Thyroid gland (tissue), 4 donors: ENCODE measurements around the gene SNRPA1.

ENCODE experiments used
- POLR2A ChIP-seq, 2 donors: fragments of 450-650 bp; IDR thresholded peaks; one replicate each; pipeline ENCODE4 v1.6.1; 2017; ENCODE audit warnings: antibody characterized with exemption in 2 of 2, mild to moderate bottlenecking in 2 of 2, moderate library complexity in 1 of 2
- TF ChIP-seq, protein P1 (sequence below), 6 experiments: fragments of 200-600 bp in 3 of 6; fragments of 450-650 bp in 3 of 6; sonication (generic) in 3 of 6; IDR thresholded peaks; one replicate each; pipeline ENCODE4 v1.5.1; 2016 to 2019; ENCODE audit warnings: antibody characterized with exemption in 6 of 6, mild to moderate bottlenecking in 2 of 6, inconsistent platforms in 1 of 6, moderate library complexity in 1 of 6

DNA sequence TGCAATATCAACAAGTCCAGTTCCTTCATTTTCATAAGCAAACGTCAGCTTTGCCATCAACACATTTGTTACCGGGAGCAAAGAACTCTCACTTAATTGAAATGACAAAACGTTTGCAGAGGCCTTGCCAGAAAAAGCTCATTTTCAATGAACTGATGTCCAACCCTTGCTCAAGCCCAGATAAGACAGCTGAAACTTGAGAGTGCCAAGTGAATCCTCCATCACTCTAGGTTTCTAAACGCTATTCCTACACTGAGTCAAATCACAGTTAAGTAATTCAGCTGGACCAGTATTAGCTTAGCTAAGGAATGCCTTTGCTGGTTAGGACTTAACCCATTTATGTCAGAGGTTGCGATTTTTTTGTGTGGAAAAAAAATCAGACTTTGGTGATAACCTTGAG, 54.7 kb downstream of the SNRPA1 start:
- no peak for TF ChIP-seq POLR2A (IDR thresholded peaks at IDR 0.05)
- TF ChIP-seq, protein P1, sequence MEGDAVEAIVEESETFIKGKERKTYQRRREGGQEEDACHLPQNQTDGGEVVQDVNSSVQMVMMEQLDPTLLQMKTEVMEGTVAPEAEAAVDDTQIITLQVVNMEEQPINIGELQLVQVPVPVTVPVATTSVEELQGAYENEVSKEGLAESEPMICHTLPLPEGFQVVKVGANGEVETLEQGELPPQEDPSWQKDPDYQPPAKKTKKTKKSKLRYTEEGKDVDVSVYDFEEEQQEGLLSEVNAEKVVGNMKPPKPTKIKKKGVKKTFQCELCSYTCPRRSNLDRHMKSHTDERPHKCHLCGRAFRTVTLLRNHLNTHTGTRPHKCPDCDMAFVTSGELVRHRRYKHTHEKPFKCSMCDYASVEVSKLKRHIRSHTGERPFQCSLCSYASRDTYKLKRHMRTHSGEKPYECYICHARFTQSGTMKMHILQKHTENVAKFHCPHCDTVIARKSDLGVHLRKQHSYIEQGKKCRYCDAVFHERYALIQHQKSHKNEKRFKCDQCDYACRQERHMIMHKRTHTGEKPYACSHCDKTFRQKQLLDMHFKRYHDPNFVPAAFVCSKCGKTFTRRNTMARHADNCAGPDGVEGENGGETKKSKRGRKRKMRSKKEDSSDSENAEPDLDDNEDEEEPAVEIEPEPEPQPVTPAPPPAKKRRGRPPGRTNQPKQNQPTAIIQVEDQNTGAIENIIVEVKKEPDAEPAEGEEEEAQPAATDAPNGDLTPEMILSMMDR (IDR thresholded peaks at IDR 0.05): no peak
